Endothelial cell of umbilical vein (primary cell): ENCODE data around the gene PAX9.

ENCODE experiments used
- CTCF ChIP-seq, 2 donors: IDR thresholded peaks; 1 replicate in 1 of 2; 2 replicates in 1 of 2; pipeline ENCODE4 v1.5.1; 2011; ENCODE audit warnings: low read length in 2 of 2, mild to moderate bottlenecking in 2 of 2, moderate library complexity in 2 of 2, control low read depth in 1 of 2, inconsistent platforms in 1 of 2, low read depth in 1 of 2; ENCODE audit not compliant: insufficient read depth in 1 of 2; ENCODE audit errors: extremely low read depth in 1 of 2
- FOS ChIP-seq: IDR thresholded peaks from 2 replicates; pipeline ENCODE4 v1.6.1; 2011; ENCODE audit warnings: mild to moderate bottlenecking, low read length, moderate library complexity, borderline replicate concordance; ENCODE audit not compliant: insufficient read depth

DNA sequence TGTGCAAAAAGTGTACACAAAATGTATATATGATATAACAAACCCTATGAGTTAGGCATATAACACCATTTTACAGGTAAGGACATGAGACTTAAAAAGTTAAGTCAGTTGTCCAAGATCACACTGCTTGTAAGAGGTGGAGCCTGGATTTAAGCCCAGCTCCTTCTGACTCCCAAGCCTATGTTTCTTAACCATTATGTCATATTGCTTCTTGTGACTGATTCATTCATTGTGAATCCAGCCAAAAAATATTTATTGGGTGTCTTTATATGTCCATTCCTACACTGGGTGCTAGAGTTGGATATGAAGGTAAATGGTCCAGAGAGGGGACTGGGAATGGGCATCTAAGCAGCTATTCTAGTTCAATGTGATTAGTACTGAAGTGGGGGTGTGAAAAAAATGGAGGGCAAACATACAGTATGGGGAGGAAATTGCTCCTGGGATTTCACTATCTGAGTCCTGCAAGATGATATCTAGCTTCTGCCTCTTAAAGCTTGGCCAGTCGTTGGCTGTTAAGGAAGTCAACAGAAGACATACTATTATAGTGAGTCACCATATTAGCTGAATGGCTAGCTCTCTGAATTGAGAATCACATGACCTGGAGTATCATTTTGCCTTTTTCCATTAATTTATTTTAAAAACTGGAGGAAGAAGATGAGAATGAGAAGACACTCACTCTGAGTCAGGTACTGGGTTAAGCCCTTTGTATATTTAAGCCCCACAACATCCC lies 28.8 kb downstream of the PAX9 start:
- no peak for TF ChIP-seq FOS
- no peak for TF ChIP-seq CTCF (IDR thresholded peaks at IDR 0.05; ENCODE audit: extremely low read depth in 1 of 2, insufficient read depth in 1 of 2, low read depth in 1 of 2, low read length in 2 of 2)
